Sigmoid colon (tissue), 4 donors: ENCODE measurements around the gene SLC37A4.

Experiments
- CTCF ChIP-seq, 4 experiments: fragments of 450-650 bp in 3 of 4; fragments of 200-600 bp in 1 of 4; IDR thresholded peaks; one replicate each; pipeline ENCODE4 v1.5.1; 2016 to 2019; ENCODE audit warnings: antibody characterized with exemption in 4 of 4, mild to moderate bottlenecking in 3 of 4, moderate library complexity in 2 of 4
- EP300 ChIP-seq, 4 donors: sonication (generic); formaldehyde crosslinking; IDR thresholded peaks; one replicate each; pipeline ENCODE4 v1.6.1; 2017; ENCODE audit warnings: antibody characterized with exemption in 4 of 4
- POLR2AphosphoS5 ChIP-seq, 4 donors: sonication (generic); formaldehyde crosslinking; IDR thresholded peaks; one replicate each; pipeline ENCODE4 v1.6.1; 2017; ENCODE audit warnings: antibody characterized with exemption in 4 of 4

DNA sequence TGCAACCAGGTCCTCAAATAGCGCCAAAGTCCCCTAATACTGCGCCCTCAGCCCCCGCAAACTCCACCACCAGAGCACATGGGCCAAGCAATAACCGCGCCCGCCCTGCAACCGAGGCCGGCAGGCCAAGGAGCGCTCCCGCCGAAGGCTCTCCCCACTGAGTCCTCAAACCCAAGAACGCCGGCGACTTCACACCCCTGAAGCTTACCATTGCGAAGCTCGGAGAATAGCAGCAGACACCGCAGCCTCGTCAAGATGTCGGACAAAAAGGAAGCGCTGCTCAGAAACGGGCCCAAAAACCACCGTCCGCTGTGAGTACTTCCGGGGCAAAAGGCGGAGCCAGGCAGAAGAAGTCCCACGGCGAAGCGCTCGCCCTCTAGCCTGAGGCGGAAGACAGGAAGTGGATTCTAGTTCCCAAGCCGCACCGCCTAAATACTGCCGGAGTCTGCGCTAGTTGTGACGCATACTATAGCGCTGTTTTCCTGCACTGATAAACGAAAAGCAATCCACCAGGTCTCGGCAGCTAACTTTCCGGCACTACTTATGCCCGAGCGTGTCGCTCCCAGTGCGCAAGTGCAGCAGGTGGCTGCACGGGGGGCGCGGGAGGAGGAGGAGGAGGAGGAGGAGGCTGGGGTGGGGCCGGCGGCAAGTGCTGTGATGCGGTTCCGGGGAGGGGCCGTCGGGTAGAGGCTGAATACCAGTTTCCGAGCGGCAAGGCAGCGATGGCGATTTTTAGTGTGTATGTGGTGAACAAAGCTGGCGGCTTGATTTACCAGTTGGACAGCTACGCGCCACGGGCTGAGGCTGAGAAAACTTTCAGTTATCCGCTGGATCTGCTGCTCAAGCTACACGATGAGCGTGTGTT lies 12.4 kb downstream of the SLC37A4 start, which contains the start of the genes RPS25 and TRAPPC4:
- TF ChIP-seq CTCF (IDR thresholded peaks at IDR 0.05) (peak in 1 of 4 experiments; percentile 3), POLR2AphosphoS5 (IDR thresholded peaks at IDR 0.05) (peak; percentile 92 to 95 (median 94)), EP300 (IDR thresholded peaks at IDR 0.05) (no peak)
